ENCODE results near the gene ZNF414. TPM values are rescaled to one million over a fixed set of nuclear protein-coding genes. Genes with fewer than 3 reads are reported as not detected.

Gene ZNF414
- total and polyA plus RNA-seq, 10 of the 15 experiments (the other 5 are each of a cell fraction or from before 2014, with no cell fraction given): 0.16 to 23.7 (median 5.3) TPM; not detected in 1

DNA sequence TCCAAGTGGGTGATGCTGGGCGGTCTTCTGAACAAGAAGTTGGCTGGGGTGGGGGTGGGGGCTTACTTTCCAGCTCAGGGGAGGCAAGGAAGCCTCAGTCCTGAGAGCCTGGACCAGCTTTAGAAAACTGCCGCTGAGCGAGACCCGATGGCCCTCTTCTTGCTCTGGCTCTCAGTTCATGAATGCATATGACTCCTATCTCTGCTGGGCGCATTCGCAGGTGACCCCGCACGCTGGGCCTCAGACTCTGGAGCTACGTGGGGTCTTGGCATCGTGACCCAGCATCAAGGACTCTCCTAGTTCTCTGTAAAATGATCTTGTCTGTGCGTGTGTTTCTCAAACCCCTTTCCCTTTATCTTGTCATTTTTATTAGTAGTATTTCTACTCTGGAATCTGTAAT is 31.3 kb downstream of the ZNF414 start:
- intact Hi-C loops (cut with micrococcal nuclease; ENCODE audit: unreplicated experiment): no loop called here

More for the DNA sequence above, 31.3 kb downstream of the ZNF414 start:
- H3K27ac ChIP-seq (ENCODE audit: control insufficient read depth, insufficient read depth): no peak overlapping the region
- H4K20me1 ChIP-seq (ENCODE audit: control insufficient read depth, insufficient read depth): peaks cover 10% of the 10 kb centered on the region
- no peak overlapping the region for H3K9ac ChIP-seq (ENCODE audit: control insufficient read depth, insufficient read depth, low read length)
- peaks cover 23% of the 10 kb centered on the region for H3K79me2 ChIP-seq (ENCODE audit: control insufficient read depth, insufficient read depth, low read length)
- H3K27me3 ChIP-seq (replicated peaks in 1 of 2; ENCODE audit: control insufficient read depth in 2 of 2, insufficient read depth in 2 of 2, low read length in 1 of 2): no peaks in the 10 kb centered on the region
- peaks cover 7% of the 10 kb centered on the region for H3K4me1 ChIP-seq (ENCODE audit: control insufficient read depth, insufficient read depth, low read length)
- H3K4me2 ChIP-seq (ENCODE audit: control insufficient read depth, insufficient read depth): no peak overlapping the region
- ChIA-PET RAD21 (ENCODE audit: unreplicated experiment) (no interaction called here), POLR2A (interaction anchor here (0.6 kb wide), 1 partner anchor 558 kb away, joined by 3 read pairs; no protein-coding TSS in a partner anchor), CTCF (no interaction called here), SMC1A (ENCODE audit: uncharacterized antibody, unreplicated experiment) (no interaction called here)
- 97% methylated on average over 11 of the region's 11 CpGs for WGBS (ENCODE audit: insufficient coverage, insufficient replicate concordance, low lambda C conversion rate, missing lambda C conversion rate)
- H3K4me3 ChIP-seq: no peak overlapping the region
- no TSS peak for BruUV-seq (replicated peaks)
- TF ChIP-seq ESRRA (IDR thresholded peaks at IDR 0.05; ENCODE audit: low read length) (no peak), ZBTB11 (CRISPR knock-in tag; IDR thresholded peaks at IDR 0.05) (no peak), TARDBP (IDR thresholded peaks at IDR 0.05; ENCODE audit: borderline replicate concordance) (no peak), ZNF687 (IDR thresholded peaks at IDR 0.05) (no peak), CHD2 (IDR thresholded peaks at IDR 0.05; ENCODE audit: borderline replicate concordance, low read depth, low read length) (no peak), GATAD2B (conservative IDR thresholded peaks at IDR 0.05; ENCODE audit: low read depth) (no peak), RFX5 (IDR thresholded peaks at IDR 0.05; ENCODE audit: low read depth, low read length) (no peak), SRF (IDR thresholded peaks at IDR 0.05; ENCODE audit: low read depth in 2 of 2, low read length in 2 of 2) (no peak), HCFC1 (IDR thresholded peaks at IDR 0.05; ENCODE audit: low read length) (no peak)
- TF ChIP-seq, protein P1, sequence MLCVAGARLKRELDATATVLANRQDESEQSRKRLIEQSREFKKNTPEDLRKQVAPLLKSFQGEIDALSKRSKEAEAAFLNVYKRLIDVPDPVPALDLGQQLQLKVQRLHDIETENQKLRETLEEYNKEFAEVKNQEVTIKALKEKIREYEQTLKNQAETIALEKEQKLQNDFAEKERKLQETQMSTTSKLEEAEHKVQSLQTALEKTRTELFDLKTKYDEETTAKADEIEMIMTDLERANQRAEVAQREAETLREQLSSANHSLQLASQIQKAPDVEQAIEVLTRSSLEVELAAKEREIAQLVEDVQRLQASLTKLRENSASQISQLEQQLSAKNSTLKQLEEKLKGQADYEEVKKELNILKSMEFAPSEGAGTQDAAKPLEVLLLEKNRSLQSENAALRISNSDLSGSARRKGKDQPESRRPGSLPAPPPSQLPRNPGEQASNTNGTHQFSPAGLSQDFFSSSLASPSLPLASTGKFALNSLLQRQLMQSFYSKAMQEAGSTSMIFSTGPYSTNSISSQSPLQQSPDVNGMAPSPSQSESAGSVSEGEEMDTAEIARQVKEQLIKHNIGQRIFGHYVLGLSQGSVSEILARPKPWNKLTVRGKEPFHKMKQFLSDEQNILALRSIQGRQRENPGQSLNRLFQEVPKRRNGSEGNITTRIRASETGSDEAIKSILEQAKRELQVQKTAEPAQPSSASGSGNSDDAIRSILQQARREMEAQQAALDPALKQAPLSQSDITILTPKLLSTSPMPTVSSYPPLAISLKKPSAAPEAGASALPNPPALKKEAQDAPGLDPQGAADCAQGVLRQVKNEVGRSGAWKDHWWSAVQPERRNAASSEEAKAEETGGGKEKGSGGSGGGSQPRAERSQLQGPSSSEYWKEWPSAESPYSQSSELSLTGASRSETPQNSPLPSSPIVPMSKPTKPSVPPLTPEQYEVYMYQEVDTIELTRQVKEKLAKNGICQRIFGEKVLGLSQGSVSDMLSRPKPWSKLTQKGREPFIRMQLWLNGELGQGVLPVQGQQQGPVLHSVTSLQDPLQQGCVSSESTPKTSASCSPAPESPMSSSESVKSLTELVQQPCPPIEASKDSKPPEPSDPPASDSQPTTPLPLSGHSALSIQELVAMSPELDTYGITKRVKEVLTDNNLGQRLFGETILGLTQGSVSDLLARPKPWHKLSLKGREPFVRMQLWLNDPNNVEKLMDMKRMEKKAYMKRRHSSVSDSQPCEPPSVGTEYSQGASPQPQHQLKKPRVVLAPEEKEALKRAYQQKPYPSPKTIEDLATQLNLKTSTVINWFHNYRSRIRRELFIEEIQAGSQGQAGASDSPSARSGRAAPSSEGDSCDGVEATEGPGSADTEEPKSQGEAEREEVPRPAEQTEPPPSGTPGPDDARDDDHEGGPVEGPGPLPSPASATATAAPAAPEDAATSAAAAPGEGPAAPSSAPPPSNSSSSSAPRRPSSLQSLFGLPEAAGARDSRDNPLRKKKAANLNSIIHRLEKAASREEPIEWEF (IDR thresholded peaks at IDR 0.05; ENCODE audit: insufficient replicate concordance, low read depth, low read length): no peak
- no peaks in the 10 kb centered on the region for H3K9me3 ChIP-seq (replicated peaks; ENCODE audit: control insufficient read depth, insufficient read depth, low read length)
- in situ Hi-C loops (cut with MboI): no loop called here
- peaks cover 49 to 60% of the 10 kb centered on the region in 2 experiments for H3K36me3 ChIP-seq (ENCODE audit: control insufficient read depth in 2 of 2, insufficient read depth in 2 of 2, low read length in 1 of 2)
- FAIRE-seq (no peak), ATAC-seq (no peak), DNase-seq (ENCODE audit: low read depth, low spot score) (no peak)
- no peak overlapping the region for H2AFZ ChIP-seq (ENCODE audit: control insufficient read depth, low read depth, low read length)

Data from GM12878 (cell line).